Ectodermal cell (in vitro differentiated cells): ENCODE data around the gene S1PR1.
"Not testable (repeated sequence)": the region's sequence is repeated elsewhere in the genome, so short reads cannot be mapped to it uniquely, and the experiment has no call there.

Experiments
- H3K27ac ChIP-seq: 2 replicates; pipeline ENCODE4 v1.7.0; 2013; ENCODE audit warnings: mild to moderate bottlenecking, low read depth, low read length; ENCODE audit not compliant: insufficient read depth, poor library complexity, severe bottlenecking
- H3K27me3 ChIP-seq: 2 replicates; pipeline ENCODE4 v1.7.0; 2013; ENCODE audit warnings: mild to moderate bottlenecking, low read length; ENCODE audit not compliant: insufficient read depth, control insufficient read depth, poor library complexity, severe bottlenecking
- H3K36me3 ChIP-seq: one replicate; pipeline ENCODE4 v1.7.0; 2013; ENCODE audit warnings: low read length; ENCODE audit not compliant: control insufficient read depth, insufficient read depth
- H3K4me1 ChIP-seq: one replicate; pipeline ENCODE4 v1.7.0; 2013; ENCODE audit warnings: low read length; ENCODE audit not compliant: control insufficient read depth, insufficient read depth
- H3K4me3 ChIP-seq: 2 replicates; pipeline ENCODE4 v1.7.0; 2013; ENCODE audit warnings: low read depth, low read length, control low read depth; ENCODE audit not compliant: insufficient read depth
- H3K9me3 ChIP-seq: 2 replicates; pipeline ENCODE4 v1.7.0; 2013; ENCODE audit warnings: mild to moderate bottlenecking, low read length, moderate library complexity; ENCODE audit not compliant: control insufficient read depth
- WGBS, 2 experiments: methylation state at CpG; one replicate each; pipeline ENCODE4 v1.1.7; 2013; ENCODE audit warnings: missing lambda C conversion rate in 2 of 2; 5-methylcytosine and 5-hydroxymethylcytosine counted together

S1PR1 gene

GRCh38 chr1:101218968-101219367, 17.9 kb upstream of the S1PR1 start:
- not testable (repeated sequence) for H3K9me3 ChIP-seq, H3K27ac ChIP-seq, H3K4me3 ChIP-seq, H3K4me1 ChIP-seq, H3K36me3 ChIP-seq, H3K27me3 ChIP-seq
- WGBS, 2 experiments = 92 to 93% methylated on average over 6 of the region's 6 CpGs

GRCh38 chr1:101219924-101220870, 16.6 kb upstream of the S1PR1 start:
- Histone ChIP-seq H3K9me3 (no peaks in the 10 kb centered on the region), H3K4me3 (no peak overlapping the region), H3K27ac (no peak overlapping the region), H3K36me3 (no peaks in the 10 kb centered on the region), H3K4me1 (no peaks in the 10 kb centered on the region), H3K27me3 (no peaks in the 10 kb centered on the region)
- 89 to 91% methylated on average over 11 of the region's 11 CpGs for WGBS, 2 experiments

GRCh38 chr1:101220906-101221305, 15.9 kb upstream of the S1PR1 start:
- Histone ChIP-seq H3K36me3 (no peaks in the 10 kb centered on the region), H3K27ac (no peak overlapping the region), H3K4me3 (no peak overlapping the region), H3K27me3 (no peaks in the 10 kb centered on the region), H3K4me1 (no peaks in the 10 kb centered on the region), H3K9me3 (no peaks in the 10 kb centered on the region)
- WGBS, 2 experiments = 93 to 95% methylated on average over 4 of the region's 4 CpGs

GRCh38 chr1:101221945-101222429, 14.8 kb upstream of the S1PR1 start:
- WGBS, 2 experiments = 92% methylated on average over 1 of the region's 1 CpG; no CpG with 5 or more reads in 1 of the 2 experiments
- H3K4me3 ChIP-seq = no peak overlapping the region
- H3K4me1 ChIP-seq = no peaks in the 10 kb centered on the region
- H3K27ac ChIP-seq = no peak overlapping the region
- H3K36me3 ChIP-seq = no peaks in the 10 kb centered on the region
- H3K27me3 ChIP-seq = no peaks in the 10 kb centered on the region
- no peaks in the 10 kb centered on the region for H3K9me3 ChIP-seq

- H3K27ac ChIP-seq = no peak overlapping the region
- 96% methylated on average over 2 of the region's 2 CpGs; no CpG with 5 or more reads in 1 of the 2 experiments for WGBS, 2 experiments
- H3K36me3 ChIP-seq = no peaks in the 10 kb centered on the region
- H3K4me1 ChIP-seq = no peaks in the 10 kb centered on the region
- H3K9me3 ChIP-seq = no peaks in the 10 kb centered on the region
- H3K27me3 ChIP-seq = no peaks in the 10 kb centered on the region
- no peak overlapping the region for H3K4me3 ChIP-seq
Measured at GRCh38 chr1:101227837-101228236, 9.0 kb upstream of the S1PR1 start.

- no peak overlapping the region for H3K4me3 ChIP-seq
- H3K4me1 ChIP-seq = no peaks in the 10 kb centered on the region
- H3K9me3 ChIP-seq = no peaks in the 10 kb centered on the region
- no peaks in the 10 kb centered on the region for H3K36me3 ChIP-seq
- no peak overlapping the region for H3K27ac ChIP-seq
- H3K27me3 ChIP-seq = no peaks in the 10 kb centered on the region
- WGBS, 2 experiments = 86% methylated on average over 3 to 5 of the region's 6 CpGs
Measured at GRCh38 chr1:101228424-101229134, 8.2 kb upstream of the S1PR1 start.

GRCh38 chr1:101232182-101232581, 4.6 kb upstream of the S1PR1 start:
- peaks cover 18% of the 10 kb centered on the region for H3K27me3 ChIP-seq
- H3K9me3 ChIP-seq, H3K4me3 ChIP-seq, H3K27ac ChIP-seq, H3K4me1 ChIP-seq, H3K36me3 ChIP-seq: not testable (repeated sequence)

- Histone ChIP-seq H3K27me3 (peaks cover 29% of the 10 kb centered on the region), H3K4me1 (peaks cover 9% of the 10 kb centered on the region)
- WGBS, 2 experiments = 90 to 91% methylated on average over 7 of the region's 7 CpGs
Measured at GRCh38 chr1:101233495-101233894, 3.3 kb upstream of the S1PR1 start.

GRCh38 chr1:101235216-101235695, 1.6 kb upstream of the S1PR1 start:
- peaks cover 10% of the 10 kb centered on the region for H3K36me3 ChIP-seq
- H3K4me3 ChIP-seq = peak overlapping the region; percentile 63
- H3K27ac ChIP-seq = peak overlapping the region; percentile 80
- H3K9me3 ChIP-seq = no peaks in the 10 kb centered on the region
- 21 to 24% methylated on average over 5 to 6 of the region's 6 CpGs for WGBS, 2 experiments
- H3K4me1 ChIP-seq = peaks cover 9% of the 10 kb centered on the region
- peaks cover 29% of the 10 kb centered on the region for H3K27me3 ChIP-seq

More at GRCh38 chr1:101233495-101233894, 3.3 kb upstream of the S1PR1 start:
- Histone ChIP-seq H3K9me3 (no peaks in the 10 kb centered on the region), H3K36me3 (no peaks in the 10 kb centered on the region), H3K27ac (no peak overlapping the region), H3K4me3 (no peak overlapping the region)
